ENCODE results near the gene PTK6.

DNA sequence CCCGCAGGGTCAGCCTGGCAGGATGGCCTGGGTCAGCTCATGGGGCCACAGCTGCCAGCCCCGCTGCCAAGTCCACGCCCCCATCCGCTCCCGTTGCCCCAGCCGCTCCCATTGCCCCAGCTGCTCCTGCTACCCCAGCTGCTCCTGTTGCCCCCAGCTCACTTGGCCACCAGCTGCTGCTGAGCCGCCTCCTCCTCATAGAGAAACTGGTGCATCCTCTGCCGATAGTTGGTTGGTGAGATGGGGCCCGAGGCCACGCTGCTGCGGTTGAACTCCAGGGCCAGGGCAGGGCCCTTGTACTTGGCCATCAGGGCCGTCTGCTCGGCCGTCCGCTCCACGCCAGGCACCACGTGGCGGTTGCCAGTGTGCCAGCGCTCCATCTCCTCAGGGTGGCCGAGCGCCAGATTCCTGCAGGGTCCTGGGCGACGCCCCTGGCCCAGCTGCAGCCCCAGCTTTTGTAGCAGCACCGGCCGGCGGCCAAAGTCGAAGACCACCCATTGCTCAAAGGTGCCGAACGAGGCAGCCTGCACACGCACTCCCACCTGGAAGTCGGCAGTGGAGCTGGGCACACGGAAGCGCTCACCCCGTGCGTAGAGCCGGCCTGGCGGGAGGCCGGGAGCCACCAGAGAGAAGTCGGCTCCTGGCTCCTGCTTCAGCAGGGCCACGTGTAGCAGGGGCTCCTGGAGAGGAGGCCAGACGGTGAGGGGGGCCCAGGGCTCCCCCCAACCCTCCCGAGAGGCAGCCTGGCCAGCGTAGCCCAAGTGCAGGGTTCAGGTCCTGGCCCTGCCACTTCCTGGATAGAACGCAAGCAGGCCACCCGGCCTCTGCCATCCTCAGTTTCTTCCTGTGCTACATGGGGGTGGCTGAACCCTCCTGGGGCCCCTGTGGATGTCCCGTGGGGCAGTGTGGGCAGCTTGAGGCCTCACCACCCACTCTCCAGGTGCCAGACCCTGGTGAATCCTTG is 32.1 kb upstream of the PTK6 start:
- TF ChIP-seq, protein P1, sequence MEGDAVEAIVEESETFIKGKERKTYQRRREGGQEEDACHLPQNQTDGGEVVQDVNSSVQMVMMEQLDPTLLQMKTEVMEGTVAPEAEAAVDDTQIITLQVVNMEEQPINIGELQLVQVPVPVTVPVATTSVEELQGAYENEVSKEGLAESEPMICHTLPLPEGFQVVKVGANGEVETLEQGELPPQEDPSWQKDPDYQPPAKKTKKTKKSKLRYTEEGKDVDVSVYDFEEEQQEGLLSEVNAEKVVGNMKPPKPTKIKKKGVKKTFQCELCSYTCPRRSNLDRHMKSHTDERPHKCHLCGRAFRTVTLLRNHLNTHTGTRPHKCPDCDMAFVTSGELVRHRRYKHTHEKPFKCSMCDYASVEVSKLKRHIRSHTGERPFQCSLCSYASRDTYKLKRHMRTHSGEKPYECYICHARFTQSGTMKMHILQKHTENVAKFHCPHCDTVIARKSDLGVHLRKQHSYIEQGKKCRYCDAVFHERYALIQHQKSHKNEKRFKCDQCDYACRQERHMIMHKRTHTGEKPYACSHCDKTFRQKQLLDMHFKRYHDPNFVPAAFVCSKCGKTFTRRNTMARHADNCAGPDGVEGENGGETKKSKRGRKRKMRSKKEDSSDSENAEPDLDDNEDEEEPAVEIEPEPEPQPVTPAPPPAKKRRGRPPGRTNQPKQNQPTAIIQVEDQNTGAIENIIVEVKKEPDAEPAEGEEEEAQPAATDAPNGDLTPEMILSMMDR (IDR thresholded peaks at IDR 0.05) = no peak
- TF ChIP-seq POLR2A (IDR thresholded peaks at IDR 0.05) = no peak
